PC-3 (cell line): Measurements from ENCODE around the gene TMEM235.

Source experiments
- EZH2phosphoT487 ChIP-seq: fragments of 300-600 bp; sonication (generic); IDR thresholded peaks from 2 replicates; pipeline ENCODE4 v1.6.1; 2018; ENCODE audit warnings: mild to moderate bottlenecking, antibody characterized with exemption, low read length, borderline replicate concordance
- TF ChIP-seq, protein P1 (sequence below): fragments of 300-600 bp; sonication (generic); conservative IDR thresholded peaks from 2 replicates; pipeline ENCODE4 v1.5.1; 2017; ENCODE audit warnings: antibody characterized with exemption, low read depth, mild to moderate bottlenecking, low read length

DNA sequence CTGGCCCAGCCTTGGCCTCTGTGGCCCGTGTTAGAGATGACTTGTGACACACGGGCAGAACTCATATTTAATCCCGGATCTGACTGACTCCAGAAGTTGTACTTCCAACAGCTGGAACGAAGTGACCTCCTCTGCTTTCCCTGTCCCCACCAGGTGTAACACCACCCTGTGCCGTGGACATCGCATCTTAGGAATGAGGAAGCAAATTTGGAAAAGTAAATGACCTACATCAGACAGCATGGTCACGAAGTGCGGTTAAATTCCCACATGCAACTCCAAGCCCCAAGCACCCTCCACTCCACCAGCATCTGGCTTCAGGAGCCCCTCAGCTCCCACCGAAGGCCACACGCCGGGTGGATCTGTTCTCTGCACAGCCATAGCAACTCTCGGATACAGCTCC lies 47.5 kb upstream of the TMEM235 start:
- TF ChIP-seq, protein P1, sequence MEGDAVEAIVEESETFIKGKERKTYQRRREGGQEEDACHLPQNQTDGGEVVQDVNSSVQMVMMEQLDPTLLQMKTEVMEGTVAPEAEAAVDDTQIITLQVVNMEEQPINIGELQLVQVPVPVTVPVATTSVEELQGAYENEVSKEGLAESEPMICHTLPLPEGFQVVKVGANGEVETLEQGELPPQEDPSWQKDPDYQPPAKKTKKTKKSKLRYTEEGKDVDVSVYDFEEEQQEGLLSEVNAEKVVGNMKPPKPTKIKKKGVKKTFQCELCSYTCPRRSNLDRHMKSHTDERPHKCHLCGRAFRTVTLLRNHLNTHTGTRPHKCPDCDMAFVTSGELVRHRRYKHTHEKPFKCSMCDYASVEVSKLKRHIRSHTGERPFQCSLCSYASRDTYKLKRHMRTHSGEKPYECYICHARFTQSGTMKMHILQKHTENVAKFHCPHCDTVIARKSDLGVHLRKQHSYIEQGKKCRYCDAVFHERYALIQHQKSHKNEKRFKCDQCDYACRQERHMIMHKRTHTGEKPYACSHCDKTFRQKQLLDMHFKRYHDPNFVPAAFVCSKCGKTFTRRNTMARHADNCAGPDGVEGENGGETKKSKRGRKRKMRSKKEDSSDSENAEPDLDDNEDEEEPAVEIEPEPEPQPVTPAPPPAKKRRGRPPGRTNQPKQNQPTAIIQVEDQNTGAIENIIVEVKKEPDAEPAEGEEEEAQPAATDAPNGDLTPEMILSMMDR = no peak
- no peak for TF ChIP-seq EZH2phosphoT487
